ENCODE data around the gene PFKP.

PFKP gene

GRCh38 chr10:3027866-3028265 lies 39.5 kb upstream of the PFKP start:
- TF ChIP-seq ZFX (IDR thresholded peaks at IDR 0.05; ENCODE audit: borderline replicate concordance) (no peak), CTCF (IDR thresholded peaks at IDR 0.05) (no peak)
- no peak overlapping the region for H3K27ac ChIP-seq

- TF ChIP-seq ZFX (IDR thresholded peaks at IDR 0.05; ENCODE audit: borderline replicate concordance): no peak
- TF ChIP-seq CTCF (IDR thresholded peaks at IDR 0.05): no peak
- no peak overlapping the region for H3K27ac ChIP-seq
Observed at GRCh38 chr10:3028441-3028840, 38.9 kb upstream of the PFKP start.

GRCh38 chr10:3030765-3031164 lies 36.6 kb upstream of the PFKP start:
- H3K27ac ChIP-seq: no peak overlapping the region

GRCh38 chr10:3031490-3031889 lies 35.9 kb upstream of the PFKP start:
- TF ChIP-seq CTCF (IDR thresholded peaks at IDR 0.05) (no peak), ZFX (IDR thresholded peaks at IDR 0.05; ENCODE audit: borderline replicate concordance) (no peak)
- no peak overlapping the region for H3K27ac ChIP-seq

More at GRCh38 chr10:3030765-3031164, 36.6 kb upstream of the PFKP start:
- TF ChIP-seq ZFX (IDR thresholded peaks at IDR 0.05; ENCODE audit: borderline replicate concordance) (no peak), CTCF (IDR thresholded peaks at IDR 0.05) (no peak)

- no peak overlapping the region for H3K27ac ChIP-seq
- TF ChIP-seq CTCF (IDR thresholded peaks at IDR 0.05): no peak
Observed at GRCh38 chr10:3033925-3034324, 33.4 kb upstream of the PFKP start.

- TF ChIP-seq CTCF (IDR thresholded peaks at IDR 0.05) (no peak), ZFX (IDR thresholded peaks at IDR 0.05; ENCODE audit: borderline replicate concordance) (no peak)
Observed at GRCh38 chr10:3034616-3035015, 32.7 kb upstream of the PFKP start.

GRCh38 chr10:3036155-3037021 lies 31.0 kb upstream of the PFKP start:
- no peak overlapping the region for H3K27ac ChIP-seq
- TF ChIP-seq CTCF (IDR thresholded peaks at IDR 0.05) (no peak), ZFX (IDR thresholded peaks at IDR 0.05; ENCODE audit: borderline replicate concordance) (no peak)

More at GRCh38 chr10:3034616-3035015, 32.7 kb upstream of the PFKP start:
- no peak overlapping the region for H3K27ac ChIP-seq
